Measurements from ENCODE around the gene RAB12. TPM values are rescaled to one million over a fixed set of nuclear protein-coding genes. Genes with fewer than 3 reads are reported as not detected.

The RAB12 gene
- total RNA-seq, 1 experiment from 2014 or later: 32.7 TPM

GRCh38 chr18:8668381-8668780 lies 59.1 kb downstream of the RAB12 start:
- intact Hi-C loops (cut with micrococcal nuclease): no loop called here
- Histone ChIP-seq H3K36me3 (ENCODE audit: control insufficient read depth in 1 of 2, insufficient read depth in 2 of 2, low read length in 2 of 2) (no peaks in the 10 kb centered on the region), H3K27ac (ENCODE audit: low read depth, low read length) (no peak overlapping the region), H3K27me3 (ENCODE audit: insufficient read depth, low read length) (no peaks in the 10 kb centered on the region), H3K4me2 (ENCODE audit: low read length) (no peak overlapping the region), H3K79me2 (ENCODE audit: insufficient read depth, low read length) (no peaks in the 10 kb centered on the region), H2AFZ (ENCODE audit: low read depth, low read length, poor library complexity, severe bottlenecking) (no peak overlapping the region), H3K4me1 (ENCODE audit: control insufficient read depth in 1 of 2, insufficient read depth in 2 of 2, low read length in 2 of 2) (peaks cover 10 to 18% of the 10 kb centered on the region in 2 experiments), H3K9ac (ENCODE audit: low read length) (no peak overlapping the region), H3K9me2 (ENCODE audit: insufficient read depth) (no peaks in the 10 kb centered on the region), H3K4me3 (replicated peaks in 1 of 2; ENCODE audit: low read depth in 1 of 2, low read length in 2 of 2) (no peak overlapping the region), H3K9me3 (ENCODE audit: control insufficient read depth in 1 of 2, insufficient read depth in 1 of 2, low read depth in 1 of 2, low read length in 2 of 2) (no peaks in the 10 kb centered on the region), H4K20me1 (ENCODE audit: insufficient read depth) (no peaks in the 10 kb centered on the region)
- CTCF ChIA-PET: no interaction called here
- no TSS peak for BruUV-seq (replicated peaks)
- no peak for DNase-seq (ENCODE audit: low read depth, low spot score)
- RAD21 ChIA-PET (ENCODE audit: low non-redundant PET in 1 of 2, low total read pairs in 2 of 2, uncharacterized antibody in 2 of 2, unreplicated experiment in 2 of 2): no interaction called here
- TF ChIP-seq ATF3 (IDR thresholded peaks at IDR 0.05) (no peak), SP1 (IDR thresholded peaks at IDR 0.05; ENCODE audit: low read depth) (no peak), FOSL1 (IDR thresholded peaks at IDR 0.05; ENCODE audit: low read depth) (no peak)
- ATAC-seq: no peak
- POLR2A ChIA-PET: no interaction called here

- RAD21 ChIA-PET (ENCODE audit: low non-redundant PET in 1 of 2, low total read pairs in 2 of 2, uncharacterized antibody in 2 of 2, unreplicated experiment in 2 of 2): no interaction called here
- no peaks in the 10 kb centered on the region for H3K9me2 ChIP-seq (ENCODE audit: insufficient read depth)
- ATAC-seq: no peak
- no peak for TF ChIP-seq EZH2phosphoT487 (IDR thresholded peaks at IDR 0.05; ENCODE audit: borderline replicate concordance)
- TF ChIP-seq ZBTB33 (IDR thresholded peaks at IDR 0.05; ENCODE audit: extremely low read depth, insufficient replicate concordance, low read length): no peak
- no peak for TF ChIP-seq SP1 (IDR thresholded peaks at IDR 0.05; ENCODE audit: low read depth)
- no peak for TF ChIP-seq CTCF (IDR thresholded peaks at IDR 0.05 in 2 of 3, conservative IDR thresholded peaks at IDR 0.05 in 1 of 3; ENCODE audit: borderline replicate concordance in 1 of 3, insufficient read depth in 1 of 3, low read depth in 2 of 3, low read length in 2 of 3)
- no peak for TF ChIP-seq RAD21 (IDR thresholded peaks at IDR 0.05; ENCODE audit: low read depth)
- no peak for TF ChIP-seq SIN3A (IDR thresholded peaks at IDR 0.05; ENCODE audit: low read depth)
- TF ChIP-seq POLR2A (IDR thresholded peaks at IDR 0.05; ENCODE audit: borderline replicate concordance, extremely low read depth, insufficient read depth, insufficient read length): no peak
- TF ChIP-seq CBX3 (IDR thresholded peaks at IDR 0.05; ENCODE audit: low read depth): no peak
- no peak for TF ChIP-seq REST (IDR thresholded peaks at IDR 0.05; ENCODE audit: low read depth)
- no peak for TF ChIP-seq JUND (IDR thresholded peaks at IDR 0.05)
- no peak for TF ChIP-seq ZNF274 (IDR thresholded peaks at IDR 0.05; ENCODE audit: low read depth, low read length)
- CTCF ChIA-PET: no interaction called here
- no peaks in the 10 kb centered on the region for H3K9me3 ChIP-seq (ENCODE audit: control insufficient read depth in 1 of 2, insufficient read depth in 1 of 2, low read depth in 1 of 2, low read length in 2 of 2)
- H3K27ac ChIP-seq (ENCODE audit: low read depth, low read length): no peak overlapping the region
- H3K27me3 ChIP-seq (ENCODE audit: insufficient read depth, low read length): no peaks in the 10 kb centered on the region
- no peaks in the 10 kb centered on the region for H4K20me1 ChIP-seq (ENCODE audit: insufficient read depth)
- peak overlapping the region; percentile 13 for H2AFZ ChIP-seq (ENCODE audit: low read depth, low read length, poor library complexity, severe bottlenecking)
- H3K79me2 ChIP-seq (ENCODE audit: insufficient read depth, low read length): no peaks in the 10 kb centered on the region
- H3K9ac ChIP-seq (ENCODE audit: low read length): no peak overlapping the region
- no TSS peak for BruUV-seq (replicated peaks)
- H3K4me3 ChIP-seq (replicated peaks in 1 of 2; ENCODE audit: low read depth in 1 of 2, low read length in 2 of 2): no peak overlapping the region
- POLR2A ChIA-PET: no interaction called here
- no peak overlapping the region for H3K4me2 ChIP-seq (ENCODE audit: low read length)
- H3K36me3 ChIP-seq (ENCODE audit: control insufficient read depth in 1 of 2, insufficient read depth in 2 of 2, low read length in 2 of 2): no peaks in the 10 kb centered on the region
- intact Hi-C loops (cut with micrococcal nuclease): no loop called here
- peaks cover 10 to 18% of the 10 kb centered on the region in 2 experiments for H3K4me1 ChIP-seq (ENCODE audit: control insufficient read depth in 1 of 2, insufficient read depth in 2 of 2, low read length in 2 of 2)
- DNase-seq (ENCODE audit: low read depth, low spot score): no peak
Observed at GRCh38 chr18:8669571-8669970, 60.3 kb downstream of the RAB12 start.
